ENCODE data around the gene CERK.

Gene CERK

GRCh38 chr22:46673205-46673604 is 64.8 kb downstream of the CERK start:
- no peak for DNase-seq (ENCODE audit: low read depth)
- H3K4me3 ChIP-seq (ENCODE audit: low read depth, low read length): no peak overlapping the region
- TF ChIP-seq MAX (IDR thresholded peaks at IDR 0.05; ENCODE audit: low read depth, low read length): no peak
- TF ChIP-seq POLR2A (IDR thresholded peaks at IDR 0.05; ENCODE audit: extremely low read depth, insufficient read length): no peak
- TF ChIP-seq CTCF (IDR thresholded peaks at IDR 0.05; ENCODE audit: low read depth, low read length): no peak
- TF ChIP-seq MYC (IDR thresholded peaks at IDR 0.05; ENCODE audit: low read depth, low read length): no peak

- H3K4me3 ChIP-seq (ENCODE audit: low read depth, low read length): no peak overlapping the region
- DNase-seq (ENCODE audit: low read depth): no peak
- no peak for TF ChIP-seq POLR2A (IDR thresholded peaks at IDR 0.05; ENCODE audit: extremely low read depth, insufficient read length)
- TF ChIP-seq MAX (IDR thresholded peaks at IDR 0.05; ENCODE audit: low read depth, low read length): no peak
- no peak for TF ChIP-seq CTCF (IDR thresholded peaks at IDR 0.05; ENCODE audit: low read depth, low read length)
- TF ChIP-seq MYC (IDR thresholded peaks at IDR 0.05; ENCODE audit: low read depth, low read length): no peak
Observed at GRCh38 chr22:46672731-46673130, 65.3 kb downstream of the CERK start.

GRCh38 chr22:46671824-46672432 is 66.1 kb downstream of the CERK start:
- DNase-seq (ENCODE audit: low read depth): no peak

GRCh38 chr22:46669201-46669600 is 68.9 kb downstream of the CERK start:
- no peak for DNase-seq (ENCODE audit: low read depth)
- TF ChIP-seq CTCF (IDR thresholded peaks at IDR 0.05; ENCODE audit: low read depth, low read length) (no peak), POLR2A (IDR thresholded peaks at IDR 0.05; ENCODE audit: extremely low read depth, insufficient read length) (no peak), MYC (IDR thresholded peaks at IDR 0.05; ENCODE audit: low read depth, low read length) (no peak), MAX (IDR thresholded peaks at IDR 0.05; ENCODE audit: low read depth, low read length) (no peak)
- H3K4me3 ChIP-seq (ENCODE audit: low read depth, low read length): no peak overlapping the region

More at GRCh38 chr22:46671824-46672432, 66.1 kb downstream of the CERK start:
- TF ChIP-seq CTCF (IDR thresholded peaks at IDR 0.05; ENCODE audit: low read depth, low read length) (no peak), MAX (IDR thresholded peaks at IDR 0.05; ENCODE audit: low read depth, low read length) (no peak), POLR2A (IDR thresholded peaks at IDR 0.05; ENCODE audit: extremely low read depth, insufficient read length) (no peak)
- H3K4me3 ChIP-seq (ENCODE audit: low read depth, low read length): no peak overlapping the region

- H3K4me3 ChIP-seq (ENCODE audit: low read depth, low read length): no peak overlapping the region
- DNase-seq (ENCODE audit: low read depth): no peak
- no peak for TF ChIP-seq CTCF (IDR thresholded peaks at IDR 0.05; ENCODE audit: low read depth, low read length)
- TF ChIP-seq MYC (IDR thresholded peaks at IDR 0.05; ENCODE audit: low read depth, low read length): no peak
- TF ChIP-seq MAX (IDR thresholded peaks at IDR 0.05; ENCODE audit: low read depth, low read length): no peak
- TF ChIP-seq POLR2A (IDR thresholded peaks at IDR 0.05; ENCODE audit: extremely low read depth, insufficient read length): no peak
Observed at GRCh38 chr22:46668116-46668515, 69.9 kb downstream of the CERK start.

All from NB4 (cell line).